Measurements from ENCODE around the gene ZNF600. TPM values are rescaled to one million over a fixed set of nuclear protein-coding genes. Genes with fewer than 3 reads are reported as not detected.

Gene ZNF600
- total RNA-seq, 1 donor from 2014 or later: 6.4 TPM

GRCh38 chr19:52739576-52739975 is 47.0 kb downstream of the ZNF600 start:
- H3K4me2 ChIP-seq (ENCODE audit: low read length): no peak overlapping the region
- no peak overlapping the region for H3K4me3 ChIP-seq (ENCODE audit: insufficient read depth, low read depth, low read length)
- Mint-ChIP-seq H3K36me3 (ENCODE audit: low read depth, unreplicated experiment) (peaks cover 2% of the 10 kb centered on the region), H3K9me3 (ENCODE audit: unreplicated experiment) (peaks cover 15% of the 10 kb centered on the region), H3K27ac (ENCODE audit: unreplicated experiment) (no peak overlapping the region), H3K4me3 (ENCODE audit: unreplicated experiment) (no peak overlapping the region), H3K27me3 (ENCODE audit: low read depth, unreplicated experiment) (no peaks in the 10 kb centered on the region), H3K4me1 (ENCODE audit: low read depth, unreplicated experiment) (peaks cover 18% of the 10 kb centered on the region)
- H3K4me1 ChIP-seq (ENCODE audit: insufficient read depth, low read length): peaks cover 2% of the 10 kb centered on the region
- no peaks in the 10 kb centered on the region for H4K20me1 ChIP-seq (ENCODE audit: insufficient read depth, low read length)
- FAIRE-seq (no peak), DNase-seq (ENCODE audit: low read depth) (no peak)
- H2AFZ ChIP-seq (ENCODE audit: low read depth, low read length): no peak overlapping the region
- H3K9me3 ChIP-seq (ENCODE audit: insufficient read depth, low read depth, low read length): peaks cover 7% of the 10 kb centered on the region
- no peaks in the 10 kb centered on the region for H3K27me3 ChIP-seq (ENCODE audit: insufficient read depth, low read length)
- H3K36me3 ChIP-seq (ENCODE audit: insufficient read depth, low read length): no peaks in the 10 kb centered on the region
- no peak for TF ChIP-seq CTCF (IDR thresholded peaks at IDR 0.05; ENCODE audit: insufficient read depth, low read depth, low read length)
- no peak for TF ChIP-seq EZH2 (IDR thresholded peaks at IDR 0.05; ENCODE audit: insufficient read depth, low read length)
- no peaks in the 10 kb centered on the region for H3K79me2 ChIP-seq (ENCODE audit: insufficient read depth, low read length)
- no peak overlapping the region for H3K9ac ChIP-seq (ENCODE audit: low read length)
- no peak overlapping the region for H3K27ac ChIP-seq (ENCODE audit: low read depth, low read length)

GRCh38 chr19:52735734-52736133 is 50.9 kb downstream of the ZNF600 start:
- peak overlapping the region; percentile 29 for H3K9ac ChIP-seq (ENCODE audit: low read length)
- H3K4me3 ChIP-seq (ENCODE audit: insufficient read depth, low read depth, low read length): no peak overlapping the region
- Mint-ChIP-seq H3K27ac (ENCODE audit: unreplicated experiment) (peak overlapping the region; percentile 88), H3K9me3 (ENCODE audit: unreplicated experiment) (peaks cover 8% of the 10 kb centered on the region), H3K4me1 (ENCODE audit: low read depth, unreplicated experiment) (peaks cover 7% of the 10 kb centered on the region), H3K4me3 (ENCODE audit: unreplicated experiment) (peak overlapping the region; percentile 91), H3K27me3 (ENCODE audit: low read depth, unreplicated experiment) (no peaks in the 10 kb centered on the region), H3K36me3 (ENCODE audit: low read depth, unreplicated experiment) (no peaks in the 10 kb centered on the region)
- H3K4me2 ChIP-seq (ENCODE audit: low read length): peak overlapping the region; percentile 97
- TF ChIP-seq CTCF (IDR thresholded peaks at IDR 0.05; ENCODE audit: insufficient read depth, low read depth, low read length) (no peak), EZH2 (IDR thresholded peaks at IDR 0.05; ENCODE audit: insufficient read depth, low read length) (no peak)
- H3K79me2 ChIP-seq (ENCODE audit: insufficient read depth, low read length): peaks cover 16% of the 10 kb centered on the region
- H4K20me1 ChIP-seq (ENCODE audit: insufficient read depth, low read length): no peaks in the 10 kb centered on the region
- no peaks in the 10 kb centered on the region for H3K27me3 ChIP-seq (ENCODE audit: insufficient read depth, low read length)
- no peak for FAIRE-seq
- no peaks in the 10 kb centered on the region for H3K36me3 ChIP-seq (ENCODE audit: insufficient read depth, low read length)
- peak; percentile 60 for DNase-seq (ENCODE audit: low read depth)
- H2AFZ ChIP-seq (ENCODE audit: low read depth, low read length): peak overlapping the region; percentile 74
- no peak overlapping the region for H3K27ac ChIP-seq (ENCODE audit: low read depth, low read length)
- peaks cover 2% of the 10 kb centered on the region for H3K4me1 ChIP-seq (ENCODE audit: insufficient read depth, low read length)
- H3K9me3 ChIP-seq (ENCODE audit: insufficient read depth, low read depth, low read length): peaks cover 7% of the 10 kb centered on the region

DNA sequence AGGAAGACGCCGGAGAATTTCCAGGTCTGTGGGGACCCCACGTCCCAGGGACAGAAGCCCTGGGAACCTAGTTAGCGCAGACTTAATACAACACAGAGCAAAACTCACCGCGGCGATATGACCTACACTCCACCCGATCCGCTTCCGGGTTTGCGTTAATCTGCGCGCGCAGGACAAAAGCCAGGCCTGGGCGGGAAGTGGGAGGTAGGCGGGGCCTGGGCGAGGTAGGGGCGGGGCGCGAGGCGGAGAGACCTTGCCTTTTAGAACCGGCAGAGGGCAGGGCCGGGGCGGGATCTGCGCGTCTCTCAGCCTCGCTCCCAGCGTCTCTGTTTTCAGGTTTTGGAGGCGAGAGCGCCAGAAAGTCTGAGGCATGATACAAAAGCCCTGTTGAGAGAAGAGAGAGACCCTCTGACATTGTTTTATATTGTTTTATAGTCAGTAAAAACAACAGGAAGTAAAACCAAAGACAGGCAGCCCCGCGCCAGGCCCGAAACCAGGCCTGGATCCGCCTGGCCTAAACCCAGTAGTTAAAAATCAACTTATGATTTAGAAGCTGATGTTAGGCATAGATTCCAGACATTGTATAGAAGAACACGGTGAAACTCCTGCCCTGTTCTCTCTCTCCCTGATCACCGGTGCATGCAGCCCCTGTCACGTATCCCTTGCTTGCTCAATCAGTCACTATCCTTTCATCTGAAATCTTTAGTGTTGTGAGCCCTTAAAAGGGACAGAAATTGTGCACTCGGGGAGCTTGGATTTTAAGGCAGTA is 51.5 kb downstream of the ZNF600 start, which contains the start of gene ZNF611:
Gene ZNF611 (minus strand): TSS at position 152 of the 769 bp plus-strand sequence. CDS start 19,150 bp downstream, outside the sequence.
- Histone ChIP-seq H3K27me3 (ENCODE audit: insufficient read depth, low read length) (no peaks in the 10 kb centered on the region), H3K9me3 (ENCODE audit: insufficient read depth, low read depth, low read length) (peaks cover 7% of the 10 kb centered on the region), H2AFZ (ENCODE audit: low read depth, low read length) (peak within 1 kb of the TSS; percentile 80), H3K36me3 (ENCODE audit: insufficient read depth, low read length) (no peaks in the 10 kb centered on the region), H3K4me2 (ENCODE audit: low read length) (peak within 1 kb of the TSS; percentile 97), H3K27ac (ENCODE audit: low read depth, low read length) (peak within 1 kb of the TSS; percentile 64), H3K79me2 (ENCODE audit: insufficient read depth, low read length) (peaks cover 16% of the 10 kb centered on the region), H3K9ac (ENCODE audit: low read length) (peak within 1 kb of the TSS; percentile 91), H3K4me1 (ENCODE audit: insufficient read depth, low read length) (peaks cover 2% of the 10 kb centered on the region), H4K20me1 (ENCODE audit: insufficient read depth, low read length) (no peaks in the 10 kb centered on the region), H3K4me3 (ENCODE audit: insufficient read depth, low read depth, low read length) (peak within 1 kb of the TSS; percentile 97)
- Mint-ChIP-seq H3K4me3 (ENCODE audit: unreplicated experiment) (peak within 1 kb of the TSS; percentile 91), H3K27me3 (ENCODE audit: low read depth, unreplicated experiment) (no peaks in the 10 kb centered on the region), H3K4me1 (ENCODE audit: low read depth, unreplicated experiment) (peaks cover 7% of the 10 kb centered on the region), H3K36me3 (ENCODE audit: low read depth, unreplicated experiment) (no peaks in the 10 kb centered on the region), H3K9me3 (ENCODE audit: unreplicated experiment) (peaks cover 8% of the 10 kb centered on the region), H3K27ac (ENCODE audit: unreplicated experiment) (peak within 1 kb of the TSS; percentile 88)
- FAIRE-seq (no peak), DNase-seq (ENCODE audit: low read depth) (peak; percentile 77)
- TF ChIP-seq EZH2 (IDR thresholded peaks at IDR 0.05; ENCODE audit: insufficient read depth, low read length): no peak
- TF ChIP-seq CTCF (IDR thresholded peaks at IDR 0.05; ENCODE audit: insufficient read depth, low read depth, low read length): peak; percentile 12

Data from astrocyte (in vitro differentiated cells and primary cell).